Measurements from ENCODE around the gene ZNF469.

Gene ZNF469

GRCh38 chr16:88363239-88363891 is 19.4 kb upstream of the ZNF469 start:
- DNase-seq, result no peak

- no peak for DNase-seq
Measured at GRCh38 chr16:88365244-88365865, 17.4 kb upstream of the ZNF469 start.

- DNase-seq, result no peak
Measured at GRCh38 chr16:88366032-88366703, 16.6 kb upstream of the ZNF469 start.

GRCh38 chr16:88366704-88367047 is 16.1 kb upstream of the ZNF469 start:
- no peak for DNase-seq

DNA sequence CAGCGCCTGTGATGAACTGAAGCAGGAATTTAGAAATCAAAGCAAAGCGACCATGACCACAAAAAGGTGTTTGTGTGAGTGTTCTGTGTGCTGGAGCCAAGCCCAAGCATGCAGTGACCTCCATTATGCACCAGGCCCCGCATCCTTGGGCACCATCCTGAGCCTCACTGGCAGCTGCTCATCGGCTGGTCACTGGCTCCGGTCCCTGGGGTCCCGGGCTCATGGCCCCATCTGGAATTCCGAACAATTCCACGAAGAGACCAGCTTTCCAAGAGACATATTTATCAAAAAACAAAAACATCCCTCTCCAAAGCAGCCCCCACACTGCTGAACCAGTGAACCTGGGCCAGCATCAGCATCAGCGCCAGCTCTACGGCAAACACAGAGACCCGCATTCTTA is 15.2 kb upstream of the ZNF469 start:
- DNase-seq, result no peak

GRCh38 chr16:88368036-88368435 is 14.7 kb upstream of the ZNF469 start:
- no peak for DNase-seq

- DNase-seq, result no peak
Measured at GRCh38 chr16:88368994-88369393, 13.8 kb upstream of the ZNF469 start.

GRCh38 chr16:88369447-88370008 is 13.2 kb upstream of the ZNF469 start:
- DNase-seq, result no peak

DNA sequence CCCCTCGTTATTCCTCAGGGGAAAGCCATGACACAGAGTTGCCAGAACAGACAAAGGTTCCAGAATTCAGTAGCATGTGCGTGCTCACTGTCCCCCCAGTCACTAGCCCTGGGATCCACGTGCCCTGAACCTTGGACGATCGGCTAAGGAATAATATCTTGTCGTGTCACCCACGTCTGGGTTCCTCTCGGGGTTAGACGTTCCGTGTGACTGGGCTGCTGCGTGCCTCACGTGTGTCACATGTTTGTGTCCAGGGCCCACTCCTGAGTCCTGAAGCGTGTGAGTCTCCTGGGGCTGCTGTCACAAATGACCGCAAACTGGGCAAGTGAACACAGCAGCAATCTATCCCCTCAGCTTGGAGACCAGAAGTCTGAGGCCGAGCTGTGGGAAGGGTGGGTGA is 12.4 kb upstream of the ZNF469 start:
- DNase-seq, result no peak

- no peak for DNase-seq
Measured at GRCh38 chr16:88372522-88372921, 10.2 kb upstream of the ZNF469 start.

DNA sequence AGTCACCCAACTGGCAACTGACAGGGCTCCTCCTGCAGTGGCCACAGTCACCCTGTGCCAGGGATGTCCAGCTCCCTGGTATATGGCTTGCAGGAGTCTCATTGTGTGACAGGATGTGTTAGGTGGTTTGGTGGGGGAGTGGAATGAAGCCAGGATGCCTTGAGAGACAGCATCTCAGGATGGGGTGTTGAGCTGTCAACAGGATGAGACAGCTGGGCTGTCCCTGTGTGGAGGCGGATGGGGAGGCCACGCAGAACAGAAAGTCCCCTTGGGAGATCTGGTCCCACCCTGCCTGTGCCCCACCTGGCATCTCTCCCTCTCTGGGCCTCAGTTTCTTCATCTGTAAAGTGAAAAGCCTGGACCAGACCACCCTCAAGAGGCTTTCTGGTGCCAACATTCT is 9.5 kb upstream of the ZNF469 start:
- no peak for DNase-seq

DNA sequence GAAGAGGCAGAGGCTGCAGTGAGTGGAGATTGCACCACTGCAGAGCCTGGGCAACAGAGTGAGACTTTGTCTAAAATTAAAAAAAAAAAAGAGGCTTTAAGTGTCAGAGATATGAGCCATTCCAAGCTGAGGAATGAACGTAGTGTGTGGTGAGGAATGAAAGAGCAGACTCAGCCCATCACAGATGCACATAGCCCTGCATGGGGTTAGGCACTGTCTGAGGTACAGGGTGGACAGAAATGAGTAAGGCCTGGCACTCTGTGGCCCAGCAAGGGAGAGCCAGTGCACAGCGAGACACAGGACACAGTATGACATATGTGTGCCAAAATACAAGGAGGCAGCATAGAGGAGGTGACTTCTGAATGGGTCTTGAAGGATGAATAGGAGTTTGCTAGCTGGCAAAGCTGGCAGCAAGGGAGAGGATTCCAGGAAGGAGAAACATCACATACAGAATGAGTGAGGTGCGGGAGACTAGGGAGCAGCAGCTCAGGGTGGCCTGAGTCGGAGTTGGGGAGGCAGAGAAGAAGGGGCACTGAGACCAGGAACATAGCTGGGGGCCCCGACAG is 8.7 kb upstream of the ZNF469 start:
- no peak for DNase-seq

DNA sequence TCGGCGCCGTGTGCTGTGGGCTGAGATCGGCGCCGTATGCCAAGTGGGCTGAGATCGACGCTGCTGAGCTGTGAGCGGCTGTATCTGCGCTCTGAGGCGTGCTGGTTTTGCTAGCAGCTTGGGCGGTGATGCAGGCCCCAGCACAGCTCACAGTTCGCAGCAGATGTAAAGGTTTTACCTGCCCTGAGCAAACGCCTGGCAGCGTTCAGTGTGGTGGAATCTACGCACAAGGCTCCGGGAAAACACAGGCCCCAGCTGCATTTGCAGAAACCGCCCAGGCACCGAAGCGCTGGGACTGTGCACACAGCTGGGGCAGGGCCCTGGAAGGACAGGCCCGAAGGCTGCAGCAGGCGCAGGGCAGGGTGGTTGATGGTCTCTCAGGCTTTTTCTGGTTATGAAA is 8.0 kb upstream of the ZNF469 start:
- DNase-seq, result no peak

- no peak for DNase-seq
Measured at GRCh38 chr16:88375236-88375975, 7.4 kb upstream of the ZNF469 start.

DNA sequence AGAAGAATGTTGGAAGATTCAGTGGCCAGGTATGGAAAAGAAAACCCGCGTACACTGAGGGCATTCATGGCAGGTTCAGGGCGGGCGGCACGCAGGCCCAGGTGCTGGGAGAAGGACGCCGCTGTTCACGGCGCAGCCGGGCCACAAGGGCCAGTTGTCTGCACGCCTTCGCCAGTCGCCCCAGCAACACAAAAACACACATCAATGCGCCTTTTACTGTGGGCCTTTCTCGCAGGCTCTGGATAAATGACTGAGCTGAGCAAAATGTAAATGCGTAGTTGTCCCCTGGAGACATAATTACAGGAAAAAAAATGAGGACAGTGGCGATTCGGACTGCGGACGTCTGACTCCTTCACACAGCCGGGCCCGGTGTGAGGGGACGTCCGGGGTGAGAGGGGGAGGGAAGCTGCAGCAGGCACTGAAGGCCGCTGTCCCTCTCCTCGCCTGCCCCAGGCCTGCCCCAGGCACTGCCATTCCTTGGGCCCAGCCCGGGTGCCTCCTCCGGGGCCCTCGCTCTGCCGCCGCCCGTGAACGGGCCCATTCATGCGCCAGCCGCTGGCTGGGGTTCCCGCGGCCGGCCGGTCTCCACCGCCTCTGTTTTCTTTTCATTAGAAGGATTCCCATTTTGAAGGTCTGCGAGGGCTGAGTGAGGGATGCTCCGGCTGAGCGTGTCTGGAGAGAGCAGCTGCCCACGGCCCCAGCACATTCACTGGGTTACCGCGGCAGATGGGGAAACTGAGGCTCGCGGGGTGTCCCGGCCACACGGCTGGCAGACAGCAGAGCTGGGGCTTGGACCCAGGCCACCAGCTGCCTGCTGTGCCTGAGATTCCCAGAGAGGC is 6.5 kb upstream of the ZNF469 start:
- DNase-seq, result no peak

- no peak for DNase-seq
Measured at GRCh38 chr16:88376835-88377726, 5.7 kb upstream of the ZNF469 start.

- no peak for DNase-seq
Measured at GRCh38 chr16:88377961-88378360, 4.8 kb upstream of the ZNF469 start.

- DNase-seq, result no peak
Measured at GRCh38 chr16:88378401-88378800, 4.4 kb upstream of the ZNF469 start.

- no peak for DNase-seq
Measured at GRCh38 chr16:88378836-88379693, 3.7 kb upstream of the ZNF469 start.

DNA sequence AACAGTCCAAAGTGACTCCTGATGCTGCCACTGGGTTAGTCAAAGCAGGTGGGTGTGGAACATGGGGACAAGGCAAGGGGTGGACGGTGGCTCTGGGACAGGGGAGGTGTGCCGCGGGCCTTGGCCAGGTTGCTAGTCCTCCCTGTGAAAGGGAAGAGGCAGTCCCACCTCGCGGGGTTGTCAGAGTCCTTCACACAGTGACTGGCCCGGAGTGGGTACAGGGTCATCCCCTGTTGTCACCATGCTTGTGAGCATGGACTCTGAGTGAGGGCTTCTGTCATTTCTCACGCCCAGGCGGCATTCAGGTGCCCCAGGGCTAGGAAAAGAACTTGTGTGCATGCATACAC is 3.1 kb upstream of the ZNF469 start:
- no peak for DNase-seq
